Upper lobe of left lung (tissue), 6 donors: ENCODE measurements around the gene VIPR1. TPM values are rescaled to one million over a fixed set of nuclear protein-coding genes. Genes with fewer than 3 reads are reported as not detected.

Experiments
- ATAC-seq, 2 donors: fragments of 200-7000 bp; cut with Tn5 transposase; one replicate each; pipeline ENCODE4 v1.9.1; 2022; ENCODE audit warnings: mild to moderate bottlenecking in 2 of 2, moderate library complexity in 2 of 2; ENCODE audit not compliant: low FRiP score in 2 of 2
- DNase-seq, 2 donors: peaks; one replicate each; pipeline ENCODE4 v3.0.0-alpha.2; 2019 to 2020
- H3K27ac ChIP-seq, 4 donors: fragments of 200-600 bp; sonication (generic); one replicate each; pipeline ENCODE4 v1.5.1; 2016 to 2019
- H3K27me3 ChIP-seq, 4 donors: fragments of 200-600 bp; sonication (generic); one replicate each; pipeline ENCODE4 v1.5.1; 2017 to 2019
- H3K36me3 ChIP-seq, 4 donors: fragments of 200-600 bp; sonication (generic); one replicate each; pipeline ENCODE4 v1.5.1; 2016 to 2019
- H3K4me1 ChIP-seq, 4 donors: fragments of 200-600 bp; sonication (generic); one replicate each; pipeline ENCODE4 v1.5.1; 2018 to 2019
- H3K4me3 ChIP-seq, 4 donors: fragments of 200-600 bp; sonication (generic); one replicate each; pipeline ENCODE4 v1.5.1; 2017 to 2019; ENCODE audit warnings: mild to moderate bottlenecking in 2 of 4, moderate library complexity in 1 of 4
- H3K9me3 ChIP-seq, 4 donors: fragments of 200-600 bp; sonication (generic); one replicate each; pipeline ENCODE4 v1.5.1; 2018 to 2019
- CTCF ChIP-seq, 6 experiments: fragments of 450-650 bp in 4 of 6; fragments of 200-600 bp in 2 of 6; sonication (generic) in 2 of 6; IDR thresholded peaks; one replicate each; pipeline ENCODE4 v1.5.1; 2016 to 2019; ENCODE audit warnings: antibody characterized with exemption in 6 of 6
- EP300 ChIP-seq, 4 donors: sonication (generic); formaldehyde crosslinking; IDR thresholded peaks; one replicate each; pipeline ENCODE4 v1.5.1; 2017; ENCODE audit warnings: antibody characterized with exemption in 4 of 4, control low read depth in 2 of 4
- POLR2A ChIP-seq, 4 donors: fragments of 450-650 bp; IDR thresholded peaks; one replicate each; pipeline ENCODE4 v1.5.1; 2016 to 2017; ENCODE audit warnings: antibody characterized with exemption in 4 of 4, mild to moderate bottlenecking in 2 of 4
- POLR2AphosphoS5 ChIP-seq, 2 donors: sonication (generic); formaldehyde crosslinking; IDR thresholded peaks; one replicate each; pipeline ENCODE4 v1.5.1; 2017; ENCODE audit warnings: antibody characterized with exemption in 2 of 2
- WGBS, 2 donors: methylation state at CpG; one replicate each; pipeline ENCODE4 v1.1.5; 2017 to 2018; 5-methylcytosine and 5-hydroxymethylcytosine counted together
- total RNA-seq, 6 donors: library from RNA; depleted of rRNA in 4 of 6; stranded (reverse); fragments of >200 nt in 4 of 6; gene quantifications; one replicate each; pipeline versions ENCODE4 v1.1.0 to v1.2.1, GENCODE V29; 2016 to 2021
- donor health status: DM: no; HTN: no; CAD: no; lungs with moderate emphysema.
- donor health status: DM: no; HTN: yes; CAD: no; lungs with severe emphysema.

The VIPR1 gene
- total RNA-seq, 6 donors from 2014 or later, result 92.6 to 577 (median 198) TPM

DNA sequence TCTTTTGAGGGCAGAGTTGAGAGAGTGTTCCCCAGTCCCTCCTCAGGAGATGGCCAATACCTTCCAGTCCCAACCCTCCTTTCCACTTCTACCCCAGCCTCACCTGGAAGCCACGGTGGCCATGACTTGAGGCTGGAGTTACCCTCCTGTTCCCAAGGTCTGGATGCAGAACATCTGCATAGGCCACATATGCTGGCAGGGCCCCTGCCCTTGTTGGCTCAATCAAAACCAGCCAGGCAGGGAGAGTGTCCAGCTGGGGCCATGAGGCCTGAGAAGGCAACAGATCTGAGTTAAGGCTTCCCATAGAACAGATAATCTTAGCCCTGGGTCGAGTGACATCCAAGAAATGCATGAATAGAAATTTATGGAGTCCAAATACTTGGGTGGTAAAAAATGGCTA is 23.6 kb upstream of the VIPR1 start:
- Histone ChIP-seq H3K4me1 (peaks cover 10 to 27% (median 19%) of the 10 kb centered on the region in 4 donors), H3K9me3 (peaks cover 0 to 18% (median 11%) of the 10 kb centered on the region in 4 donors), H3K27ac (no peak overlapping the region), H3K27me3 (no peaks in the 10 kb centered on the region), H3K36me3 (no peaks in the 10 kb centered on the region), H3K4me3 (no peak overlapping the region)
- WGBS, 2 donors, result 44 to 67% methylated on average over 1 to 2 of the region's 2 CpGs
- TF ChIP-seq POLR2AphosphoS5 (IDR thresholded peaks at IDR 0.05) (no peak), CTCF (IDR thresholded peaks at IDR 0.05) (no peak), EP300 (IDR thresholded peaks at IDR 0.05) (no peak), POLR2A (IDR thresholded peaks at IDR 0.05) (no peak)
- no peak for ATAC-seq
- DNase-seq, result no peak

GRCh38 chr3:42486814-42487565 is 15.5 kb upstream of the VIPR1 start:
- H3K4me3 ChIP-seq, result no peak overlapping the region
- H3K4me1 ChIP-seq, result peaks cover 19 to 24% (median 22%) of the 10 kb centered on the region in 4 donors
- no peaks in the 10 kb centered on the region for H3K27me3 ChIP-seq
- no peak for DNase-seq
- H3K27ac ChIP-seq, result no peak overlapping the region
- TF ChIP-seq CTCF (IDR thresholded peaks at IDR 0.05) (no peak), EP300 (IDR thresholded peaks at IDR 0.05) (no peak), POLR2AphosphoS5 (IDR thresholded peaks at IDR 0.05) (no peak)
- WGBS, 2 donors, result 87 to 100% methylated on average over 1 to 2 of the region's 2 CpGs
- ATAC-seq, result peak in 1 of 2 donors; percentile 44
- no peaks in the 10 kb centered on the region for H3K36me3 ChIP-seq
- peaks cover 0 to 4% (median 2%) of the 10 kb centered on the region in 4 donors for H3K9me3 ChIP-seq

- peak overlapping the region in 2 of 4 donors; percentile 27 to 78 for H3K27ac ChIP-seq
- TF ChIP-seq EP300 (IDR thresholded peaks at IDR 0.05) (no peak), POLR2AphosphoS5 (IDR thresholded peaks at IDR 0.05) (no peak), POLR2A (IDR thresholded peaks at IDR 0.05) (no peak), CTCF (IDR thresholded peaks at IDR 0.05) (no peak)
Observed at GRCh38 chr3:42488687-42489086, 13.8 kb upstream of the VIPR1 start.

DNA sequence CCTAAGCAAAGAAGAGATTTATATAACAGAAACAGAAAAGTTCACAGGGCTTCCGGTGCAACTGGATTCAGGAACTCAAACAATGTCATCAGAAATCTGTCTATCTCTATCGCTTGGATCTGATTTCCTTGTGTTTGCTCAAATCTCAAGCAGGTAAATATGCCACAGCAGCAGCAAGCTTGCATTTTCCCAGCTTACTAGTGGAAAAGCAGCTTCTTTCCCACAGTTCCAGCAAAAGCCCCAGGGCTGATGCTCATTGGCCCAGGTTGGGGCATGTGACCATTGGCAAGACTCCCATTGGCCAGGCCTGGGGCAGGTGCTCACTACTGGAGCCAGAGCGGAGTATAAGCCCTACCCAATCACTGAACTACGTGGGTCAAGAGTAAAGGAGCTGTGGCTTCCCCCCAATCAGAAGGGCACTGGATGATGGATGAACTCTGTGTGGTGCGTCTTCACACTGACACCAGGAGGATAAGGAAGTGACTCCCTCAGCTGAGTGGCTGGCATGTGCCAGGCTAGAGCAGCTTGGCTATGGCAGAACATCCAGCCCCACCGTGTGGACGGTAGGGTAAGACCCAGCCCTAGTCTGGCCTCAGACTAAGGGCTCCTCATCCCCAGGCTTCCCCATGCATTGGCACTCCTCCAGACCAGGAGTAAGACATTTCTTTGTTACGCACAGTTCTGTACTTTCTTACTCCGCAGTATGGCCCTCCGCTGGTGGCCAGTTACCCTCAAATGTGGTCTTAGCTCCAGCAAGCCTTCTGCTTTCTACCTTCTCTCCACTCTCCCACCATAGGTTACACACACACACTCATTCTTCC is 13.1 kb upstream of the VIPR1 start:
- 87% methylated on average over 10 of the region's 10 CpGs for WGBS, 2 donors
- no peaks in the 10 kb centered on the region for H3K27me3 ChIP-seq
- TF ChIP-seq POLR2AphosphoS5 (IDR thresholded peaks at IDR 0.05) (no peak), CTCF (IDR thresholded peaks at IDR 0.05) (no peak), EP300 (IDR thresholded peaks at IDR 0.05) (no peak), POLR2A (IDR thresholded peaks at IDR 0.05) (no peak)
- no peaks in the 10 kb centered on the region for H3K9me3 ChIP-seq
- ATAC-seq, result no peak
- peaks cover 25 to 32% (median 29%) of the 10 kb centered on the region in 4 donors for H3K4me1 ChIP-seq
- H3K27ac ChIP-seq, result peak overlapping the region; percentile 48 to 78 (median 68)
- DNase-seq, result peak in 1 of 2 donors; percentile 24
- H3K4me3 ChIP-seq, result no peak overlapping the region
- no peaks in the 10 kb centered on the region for H3K36me3 ChIP-seq

More at GRCh38 chr3:42488687-42489086, 13.8 kb upstream of the VIPR1 start:
- Histone ChIP-seq H3K4me3 (no peak overlapping the region), H3K27me3 (no peaks in the 10 kb centered on the region), H3K36me3 (no peaks in the 10 kb centered on the region), H3K9me3 (no peaks in the 10 kb centered on the region), H3K4me1 (peaks cover 25 to 32% (median 29%) of the 10 kb centered on the region in 4 donors)
- DNase-seq, result peak in 1 of 2 donors; percentile 9
- ATAC-seq, result no peak
- 86 to 87% methylated on average over 4 of the region's 4 CpGs for WGBS, 2 donors
